ENCODE measurements around the gene PHF8. TPM values are rescaled to one million over a fixed set of nuclear protein-coding genes. Genes with fewer than 3 reads are reported as not detected.

The PHF8 gene
- total and polyA plus RNA-seq, 9 of the 15 experiments (the other 6 are each of a cell fraction or from before 2014, with no cell fraction given), result 2.5 to 25.7 (median 12.1) TPM

GRCh38 chrX:53900623-53901022 lies 143.7 kb downstream of the PHF8 start:
- no peaks in the 10 kb centered on the region for H3K9me1 ChIP-seq (ENCODE audit: control insufficient read depth, insufficient read depth, low read length)
- H2AFZ ChIP-seq (ENCODE audit: low read depth, low read length), result no peak overlapping the region
- WGBS (ENCODE audit: insufficient coverage, low coverage, missing lambda C conversion rate), result 4% methylated on average over 5 of the region's 5 CpGs
- H3K27me3 ChIP-seq (ENCODE audit: control insufficient read depth in 2 of 2, insufficient read depth in 2 of 2, low read length in 2 of 2), result no peaks in the 10 kb centered on the region
- no peak overlapping the region for H3K4me2 ChIP-seq (ENCODE audit: insufficient read depth, low read length)
- ChIA-PET POLR2A (interaction anchor here (0.5 kb wide), 1 partner anchor 34 kb away, joined by 3 read pairs; no protein-coding TSS in a partner anchor), CTCF (ENCODE audit: low intra/inter-chr PET ratio) (no interaction called here)
- no peak overlapping the region for H3K27ac ChIP-seq (ENCODE audit: extremely low read depth, low read depth, low read length)
- H3K9ac ChIP-seq (ENCODE audit: insufficient read depth in 1 of 2, low read depth in 2 of 2, low read length in 2 of 2), result no peak overlapping the region
- no peaks in the 10 kb centered on the region for H4K20me1 ChIP-seq (replicated peaks; ENCODE audit: control insufficient read depth, insufficient read depth, low read length)
- in situ Hi-C loops (cut with MboI), result no loop called here
- no peak for ATAC-seq
- intact Hi-C loops (cut with micrococcal nuclease), result no loop called here
- DNase-seq (ENCODE audit: extremely low read depth in 1 of 4, low spot score in 3 of 4), result no peak
- FAIRE-seq, result no peak
- H3K79me2 ChIP-seq (ENCODE audit: control insufficient read depth, insufficient read depth, low read length), result no peaks in the 10 kb centered on the region
- no TSS peak for BruUV-seq (replicated peaks)
- no peaks in the 10 kb centered on the region for H3K4me1 ChIP-seq (replicated peaks in 1 of 2; ENCODE audit: control insufficient read depth in 2 of 2, insufficient read depth in 2 of 2, low read length in 2 of 2)
- H3K9me3 ChIP-seq (replicated peaks; ENCODE audit: control insufficient read depth, insufficient read depth, low read depth, low read length), result no peaks in the 10 kb centered on the region
- no peak overlapping the region for H3K4me3 ChIP-seq
- no peaks in the 10 kb centered on the region for H3K36me3 ChIP-seq (ENCODE audit: control insufficient read depth, insufficient read depth, low read length)
- no peak for TF ChIP-seq ZBTB11 (CRISPR knock-in tag; IDR thresholded peaks at IDR 0.05)
- TF ChIP-seq CLOCK (CRISPR knock-in tag; IDR thresholded peaks at IDR 0.05; ENCODE audit: borderline replicate concordance), result no peak
- TF ChIP-seq PKNOX1 (IDR thresholded peaks at IDR 0.05), result peak; percentile 83
- TF ChIP-seq NFE2 (IDR thresholded peaks at IDR 0.05; ENCODE audit: low read depth), result no peak
- no peak for TF ChIP-seq OTX1 (CRISPR knock-in tag; IDR thresholded peaks at IDR 0.05)
- no peak for TF ChIP-seq CEBPG (CRISPR knock-in tag; IDR thresholded peaks at IDR 0.05)
- no peak for TF ChIP-seq CEBPG (tag; conservative IDR thresholded peaks at IDR 0.05 in 1 of 2, IDR thresholded peaks at IDR 0.05 in 1 of 2)
- TF ChIP-seq SAFB2 (IDR thresholded peaks at IDR 0.05; ENCODE audit: borderline replicate concordance, low read depth, low read length, severe bottlenecking), result no peak
- TF ChIP-seq MIER1 (IDR thresholded peaks at IDR 0.05; ENCODE audit: low read depth), result no peak
- peak; percentile 38; the same call in 1 of the 2 replicates for TF ChIP-seq RAD51 (IDR thresholded peaks at IDR 0.05; ENCODE audit: borderline replicate concordance, low read depth)
- TF ChIP-seq TFE3 (CRISPR knock-in tag; IDR thresholded peaks at IDR 0.05), result peak; percentile 74
- TF ChIP-seq JUN (IDR thresholded peaks at IDR 0.05; ENCODE audit: borderline replicate concordance, low read depth, low read length), result no peak
- TF ChIP-seq JUN (CRISPR knock-in tag; IDR thresholded peaks at IDR 0.05; ENCODE audit: borderline replicate concordance), result no peak
- TF ChIP-seq SMAD2 (IDR thresholded peaks at IDR 0.05; ENCODE audit: low read depth, low read length), result no peak

All from K562 (cell line).